ENCODE results near the gene TTC29.

TTC29 gene

DNA sequence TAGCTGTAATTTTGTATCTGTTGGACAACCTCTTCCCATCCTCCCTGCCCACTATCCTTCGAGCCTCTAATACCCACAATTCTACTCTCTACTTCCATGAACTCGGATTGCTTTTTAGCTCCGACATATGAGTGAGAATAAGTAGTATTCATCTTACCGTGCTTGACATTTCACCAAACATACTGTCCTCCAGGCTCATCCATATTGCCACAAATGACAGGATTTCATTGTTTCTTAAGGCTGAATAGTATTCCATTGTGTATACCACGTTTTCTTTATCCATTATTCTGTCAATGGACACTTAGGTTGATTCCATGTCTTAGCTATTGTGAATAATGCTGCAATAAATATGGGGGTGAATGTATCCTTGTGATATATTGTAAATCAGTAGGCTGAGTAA lies 26.4 kb upstream of the TTC29 start:
- Histone ChIP-seq H3K4me3 (ENCODE audit: low read depth, low read length) (no peak overlapping the region), H3K27me3 (peaks cover 15% of the 10 kb centered on the region), H3K36me3 (no peaks in the 10 kb centered on the region), H3K9me3 (no peaks in the 10 kb centered on the region), H3K4me1 (no peaks in the 10 kb centered on the region; the same call in 1 of the 2 replicates)
- no peak for DNase-seq
- TF ChIP-seq, protein P1, sequence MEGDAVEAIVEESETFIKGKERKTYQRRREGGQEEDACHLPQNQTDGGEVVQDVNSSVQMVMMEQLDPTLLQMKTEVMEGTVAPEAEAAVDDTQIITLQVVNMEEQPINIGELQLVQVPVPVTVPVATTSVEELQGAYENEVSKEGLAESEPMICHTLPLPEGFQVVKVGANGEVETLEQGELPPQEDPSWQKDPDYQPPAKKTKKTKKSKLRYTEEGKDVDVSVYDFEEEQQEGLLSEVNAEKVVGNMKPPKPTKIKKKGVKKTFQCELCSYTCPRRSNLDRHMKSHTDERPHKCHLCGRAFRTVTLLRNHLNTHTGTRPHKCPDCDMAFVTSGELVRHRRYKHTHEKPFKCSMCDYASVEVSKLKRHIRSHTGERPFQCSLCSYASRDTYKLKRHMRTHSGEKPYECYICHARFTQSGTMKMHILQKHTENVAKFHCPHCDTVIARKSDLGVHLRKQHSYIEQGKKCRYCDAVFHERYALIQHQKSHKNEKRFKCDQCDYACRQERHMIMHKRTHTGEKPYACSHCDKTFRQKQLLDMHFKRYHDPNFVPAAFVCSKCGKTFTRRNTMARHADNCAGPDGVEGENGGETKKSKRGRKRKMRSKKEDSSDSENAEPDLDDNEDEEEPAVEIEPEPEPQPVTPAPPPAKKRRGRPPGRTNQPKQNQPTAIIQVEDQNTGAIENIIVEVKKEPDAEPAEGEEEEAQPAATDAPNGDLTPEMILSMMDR (IDR thresholded peaks at IDR 0.05; ENCODE audit: low read depth, low read length) = no peak

DNA sequence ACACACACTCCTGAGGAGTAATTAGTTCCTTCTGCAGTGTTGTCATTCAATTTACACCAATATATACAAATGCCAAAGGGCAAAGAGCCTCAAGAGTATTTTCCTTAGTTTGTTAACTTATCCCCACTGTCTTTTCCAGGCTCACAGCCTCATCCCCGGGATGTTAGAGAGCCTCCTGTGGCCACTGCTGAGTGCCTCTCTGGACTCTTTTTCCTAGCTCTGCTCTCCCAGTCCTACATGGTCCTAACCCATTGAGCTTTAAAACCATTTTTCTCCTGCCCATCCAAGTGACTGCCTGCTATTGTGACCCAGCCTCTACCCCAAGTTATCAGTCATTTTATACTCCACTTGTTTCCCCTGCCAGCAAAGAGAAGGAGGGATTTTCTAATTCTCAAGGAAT lies 23.5 kb upstream of the TTC29 start:
- Histone ChIP-seq H3K4me3 (ENCODE audit: low read depth, low read length) (no peak overlapping the region), H3K9me3 (no peaks in the 10 kb centered on the region), H3K27me3 (peaks cover 22% of the 10 kb centered on the region), H3K4me1 (no peaks in the 10 kb centered on the region), H3K36me3 (no peaks in the 10 kb centered on the region)
- TF ChIP-seq, protein P1 (IDR thresholded peaks at IDR 0.05; ENCODE audit: low read depth, low read length) = 0 out of 2 replicates have a peak, but pooled peaks have one; percentile 7
- no peak for DNase-seq

DNA sequence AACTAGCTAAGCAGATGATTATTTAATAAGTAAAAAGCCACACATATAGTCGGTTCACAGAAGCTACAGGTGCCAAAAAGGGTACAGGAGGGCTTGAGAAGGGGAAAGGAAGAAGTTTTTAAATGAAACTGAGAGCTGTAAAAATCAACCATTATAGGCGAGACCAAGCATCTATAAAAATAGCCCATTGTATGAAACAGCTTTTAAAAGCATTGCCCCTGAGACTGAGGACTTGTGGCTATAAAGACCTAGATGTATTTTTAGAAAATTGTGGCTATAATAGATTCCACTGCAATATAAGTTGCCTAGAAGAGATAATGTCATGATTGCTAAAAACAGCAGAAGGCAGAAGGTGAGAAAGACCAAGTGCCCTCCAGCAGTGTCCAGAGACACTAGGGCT lies 15.0 kb upstream of the TTC29 start:
- peaks cover 36% of the 10 kb centered on the region for H3K27me3 ChIP-seq
- H3K4me1 ChIP-seq = no peaks in the 10 kb centered on the region
- no peak overlapping the region for H3K4me3 ChIP-seq (ENCODE audit: low read depth, low read length)
- DNase-seq = no peak
- H3K9me3 ChIP-seq = no peaks in the 10 kb centered on the region
- no peaks in the 10 kb centered on the region for H3K36me3 ChIP-seq
- TF ChIP-seq, protein P1 (IDR thresholded peaks at IDR 0.05; ENCODE audit: low read depth, low read length) = no peak

DNA sequence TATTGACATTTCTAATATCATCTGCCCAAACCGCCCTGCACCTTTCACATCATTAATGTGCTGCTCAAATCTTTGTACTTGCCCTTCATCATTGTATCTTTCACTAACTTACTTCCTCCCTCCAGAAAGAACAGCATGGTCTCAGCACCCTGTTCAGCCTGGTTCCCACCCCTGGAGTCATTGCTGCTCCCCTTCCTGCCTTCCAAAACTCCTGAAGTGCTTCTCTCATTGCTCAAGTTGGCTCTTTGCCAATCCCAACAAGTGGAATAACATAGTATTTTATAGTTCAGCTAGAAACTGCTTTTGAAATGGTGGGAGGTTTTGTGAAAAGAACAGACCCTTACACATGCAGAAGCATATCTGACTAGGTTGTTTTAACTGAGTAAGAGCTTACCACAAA lies 14.0 kb upstream of the TTC29 start:
- Histone ChIP-seq H3K9me3 (no peaks in the 10 kb centered on the region), H3K36me3 (no peaks in the 10 kb centered on the region), H3K4me1 (no peaks in the 10 kb centered on the region), H3K27me3 (peaks cover 43% of the 10 kb centered on the region), H3K4me3 (ENCODE audit: low read depth, low read length) (no peak overlapping the region)
- DNase-seq = no peak
- TF ChIP-seq, protein P1 (IDR thresholded peaks at IDR 0.05; ENCODE audit: low read depth, low read length) = no peak

DNA sequence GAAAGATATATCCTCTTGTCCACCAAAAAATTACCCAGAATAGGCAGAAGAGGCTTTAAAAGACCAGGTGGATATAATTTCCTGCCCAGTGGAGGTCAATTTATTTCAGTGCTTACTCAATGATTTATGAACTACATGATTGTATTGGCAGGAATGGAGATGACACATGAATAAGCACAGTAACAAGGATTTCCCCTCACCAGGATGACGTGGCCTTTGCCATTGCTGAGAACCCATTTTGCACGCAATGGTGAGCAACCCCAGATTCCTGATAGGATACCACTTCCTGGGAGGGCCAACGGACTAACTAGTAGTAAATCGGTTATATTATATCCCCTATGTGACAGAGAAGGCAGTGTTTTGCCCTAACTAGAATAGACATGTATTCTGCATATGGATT lies 11.6 kb upstream of the TTC29 start:
- TF ChIP-seq, protein P1 (IDR thresholded peaks at IDR 0.05; ENCODE audit: low read depth, low read length) = no peak
- Histone ChIP-seq H3K9me3 (no peaks in the 10 kb centered on the region), H3K27me3 (peaks cover 52% of the 10 kb centered on the region), H3K4me1 (no peaks in the 10 kb centered on the region), H3K4me3 (ENCODE audit: low read depth, low read length) (no peak overlapping the region), H3K36me3 (no peaks in the 10 kb centered on the region)
- DNase-seq = no peak

DNA sequence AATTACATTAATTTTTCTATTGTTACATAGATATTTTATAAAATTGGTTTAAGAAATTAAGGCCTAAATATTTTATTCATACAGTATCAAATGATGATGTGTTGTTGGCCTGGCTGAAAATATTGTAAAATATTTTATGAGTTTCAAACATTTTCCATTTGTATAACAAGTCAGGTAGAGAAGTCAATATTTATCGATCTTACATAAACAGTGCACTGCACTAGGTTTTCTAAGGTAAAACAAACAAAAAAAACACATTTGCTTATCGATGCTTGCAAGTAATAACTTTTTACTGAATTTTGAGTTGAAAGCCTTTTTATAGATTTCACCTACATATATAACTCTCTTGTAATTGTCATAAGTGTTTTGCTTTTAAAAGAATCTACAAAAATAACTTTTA lies 7.2 kb upstream of the TTC29 start:
- H3K36me3 ChIP-seq = no peaks in the 10 kb centered on the region
- peaks cover 75% of the 10 kb centered on the region for H3K27me3 ChIP-seq
- H3K9me3 ChIP-seq = no peaks in the 10 kb centered on the region
- no peak overlapping the region for H3K4me3 ChIP-seq (ENCODE audit: low read depth, low read length)
- H3K4me1 ChIP-seq = no peaks in the 10 kb centered on the region
- TF ChIP-seq, protein P1 (IDR thresholded peaks at IDR 0.05; ENCODE audit: low read depth, low read length) = no peak
- DNase-seq = no peak
